ENCODE results near the gene DNER. TPM values are rescaled to one million over a fixed set of nuclear protein-coding genes. Genes with fewer than 3 reads are reported as not detected.

Gene DNER
- total and polyA plus RNA-seq, 2 of the 13 experiments (the other 11 are each of a cell fraction or from before 2014, with no cell fraction given) = not detected

GRCh38 chr2:229340086-229340760 is 374.1 kb downstream of the DNER start (continued):
- TF ChIP-seq, protein P1, sequence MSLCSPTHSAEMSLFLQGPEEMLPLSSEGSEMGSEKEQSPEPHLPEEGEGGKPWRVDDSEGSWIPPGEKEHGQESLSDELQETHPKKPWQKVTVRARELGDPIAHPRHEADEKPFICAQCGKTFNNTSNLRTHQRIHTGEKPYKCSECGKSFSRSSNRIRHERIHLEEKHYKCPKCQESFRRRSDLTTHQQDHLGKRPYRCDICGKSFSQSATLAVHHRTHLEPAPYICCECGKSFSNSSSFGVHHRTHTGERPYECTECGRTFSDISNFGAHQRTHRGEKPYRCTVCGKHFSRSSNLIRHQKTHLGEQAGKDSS (CRISPR knock-in tag; IDR thresholded peaks at IDR 0.05; ENCODE audit: borderline replicate concordance, low read depth) = no peak
- TF ChIP-seq ZKSCAN5 (CRISPR knock-in tag; IDR thresholded peaks at IDR 0.05) = no peak
- no peak for TF ChIP-seq ZNF207 (IDR thresholded peaks at IDR 0.05; ENCODE audit: borderline replicate concordance)
- TF ChIP-seq, protein P2, sequence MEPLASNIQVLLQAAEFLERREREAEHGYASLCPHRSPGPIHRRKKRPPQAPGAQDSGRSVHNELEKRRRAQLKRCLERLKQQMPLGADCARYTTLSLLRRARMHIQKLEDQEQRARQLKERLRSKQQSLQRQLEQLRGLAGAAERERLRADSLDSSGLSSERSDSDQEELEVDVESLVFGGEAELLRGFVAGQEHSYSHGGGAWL (CRISPR knock-in tag; IDR thresholded peaks at IDR 0.05) = no peak
- TF ChIP-seq, protein P3, sequence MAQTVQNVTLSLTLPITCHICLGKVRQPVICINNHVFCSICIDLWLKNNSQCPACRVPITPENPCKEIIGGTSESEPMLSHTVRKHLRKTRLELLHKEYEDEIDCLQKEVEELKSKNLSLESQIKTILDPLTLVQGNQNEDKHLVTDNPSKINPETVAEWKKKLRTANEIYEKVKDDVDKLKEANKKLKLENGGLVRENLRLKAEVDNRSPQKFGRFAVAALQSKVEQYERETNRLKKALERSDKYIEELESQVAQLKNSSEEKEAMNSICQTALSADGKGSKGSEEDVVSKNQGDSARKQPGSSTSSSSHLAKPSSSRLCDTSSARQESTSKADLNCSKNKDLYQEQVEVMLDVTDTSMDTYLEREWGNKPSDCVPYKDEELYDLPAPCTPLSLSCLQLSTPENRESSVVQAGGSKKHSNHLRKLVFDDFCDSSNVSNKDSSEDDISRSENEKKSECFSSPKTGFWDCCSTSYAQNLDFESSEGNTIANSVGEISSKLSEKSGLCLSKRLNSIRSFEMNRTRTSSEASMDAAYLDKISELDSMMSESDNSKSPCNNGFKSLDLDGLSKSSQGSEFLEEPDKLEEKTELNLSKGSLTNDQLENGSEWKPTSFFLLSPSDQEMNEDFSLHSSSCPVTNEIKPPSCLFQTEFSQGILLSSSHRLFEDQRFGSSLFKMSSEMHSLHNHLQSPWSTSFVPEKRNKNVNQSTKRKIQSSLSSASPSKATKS (CRISPR knock-in tag; IDR thresholded peaks at IDR 0.05) = no peak
- no peak for TF ChIP-seq TBL1XR1 (IDR thresholded peaks at IDR 0.05; ENCODE audit: borderline replicate concordance, low read length, partially characterized antibody)
- TF ChIP-seq ZNF790 (CRISPR knock-in tag; IDR thresholded peaks at IDR 0.05; ENCODE audit: borderline replicate concordance) = no peak
- TF ChIP-seq ZNF430 (CRISPR knock-in tag; IDR thresholded peaks at IDR 0.05) = no peak

GRCh38 chr2:229339618-229340017 is 374.7 kb downstream of the DNER start:
- no peak for ATAC-seq
- no peak for FAIRE-seq
- BruUV-seq (replicated peaks) = no TSS peak
- Histone ChIP-seq H3K9me3 (ENCODE audit: low read length) (no peaks in the 10 kb centered on the region), H3K79me2 (ENCODE audit: insufficient read depth, low read length) (no peaks in the 10 kb centered on the region), H3K4me2 (ENCODE audit: low read depth, low read length) (no peak overlapping the region), H3K27me3 (ENCODE audit: control insufficient read depth in 1 of 2, insufficient read depth in 2 of 2, low read length in 2 of 2) (no peaks in the 10 kb centered on the region), H3K27ac (ENCODE audit: extremely low read length, insufficient read depth, low read length) (no peak overlapping the region), H3K9ac (ENCODE audit: insufficient read depth, low read depth, low read length) (no peak overlapping the region), H2AFZ (ENCODE audit: low read length) (no peak overlapping the region), H4K20me1 (ENCODE audit: insufficient read depth, low read length) (no peaks in the 10 kb centered on the region), H3K4me3 (replicated peaks in 1 of 3; ENCODE audit: insufficient read depth in 1 of 3, low read depth in 2 of 3, low read length in 3 of 3) (no peak overlapping the region), H3K36me3 (replicated peaks in 1 of 2; ENCODE audit: control insufficient read depth in 1 of 2, insufficient read depth in 2 of 2, low read length in 2 of 2) (no peaks in the 10 kb centered on the region), H3K4me1 (ENCODE audit: insufficient read depth, low read length) (no peaks in the 10 kb centered on the region)
- CTCF ChIA-PET (ENCODE audit: low intra/inter-chr PET ratio, low total read pairs) = no interaction called here
- TF ChIP-seq ZNF704 (CRISPR knock-in tag; IDR thresholded peaks at IDR 0.05; ENCODE audit: borderline replicate concordance) (no peak), ZNF800 (CRISPR knock-in tag; IDR thresholded peaks at IDR 0.05) (no peak)
- no peak for DNase-seq (ENCODE audit: low spot score)
- in situ Hi-C loops (cut with HindIII; ENCODE audit: extremely low pct_ligation_motif_present, low pct_unique_long_range_greater_than_20kb) = loop anchor here (10.0 kb wide), 1 partner anchor 245 kb away; no protein-coding TSS in a partner anchor
- WGBS (ENCODE audit: low lambda C conversion rate) = 28% methylated on average over 5 of the region's 5 CpGs
- POLR2A ChIA-PET = no interaction called here
- intact Hi-C loops (cut with micrococcal nuclease; ENCODE audit: unreplicated experiment) = no loop called here

Data from HepG2 (cell line).